Daoy (cell line): ENCODE measurements around the gene EIF4EBP2. TPM values are rescaled to one million over a fixed set of nuclear protein-coding genes. Genes with fewer than 3 reads are reported as not detected.

Experiments
- DNase-seq: peaks from one replicate; pipeline ENCODE4 v3.0.0-alpha.2; 2015; ENCODE audit warnings: low read depth
- total RNA-seq: library from RNA; depleted of rRNA; stranded (reverse); fragments of >200 nt; shearing (Covaris generic); gene quantifications from 2 replicates; pipeline ENCODE4 v1.2.3, GENCODE V29; 2014; rRNA removed

EIF4EBP2 gene, protein sequence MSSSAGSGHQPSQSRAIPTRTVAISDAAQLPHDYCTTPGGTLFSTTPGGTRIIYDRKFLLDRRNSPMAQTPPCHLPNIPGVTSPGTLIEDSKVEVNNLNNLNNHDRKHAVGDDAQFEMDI
- total RNA-seq, result 18.5 and 19.2 TPM in 2 replicates

DNA sequence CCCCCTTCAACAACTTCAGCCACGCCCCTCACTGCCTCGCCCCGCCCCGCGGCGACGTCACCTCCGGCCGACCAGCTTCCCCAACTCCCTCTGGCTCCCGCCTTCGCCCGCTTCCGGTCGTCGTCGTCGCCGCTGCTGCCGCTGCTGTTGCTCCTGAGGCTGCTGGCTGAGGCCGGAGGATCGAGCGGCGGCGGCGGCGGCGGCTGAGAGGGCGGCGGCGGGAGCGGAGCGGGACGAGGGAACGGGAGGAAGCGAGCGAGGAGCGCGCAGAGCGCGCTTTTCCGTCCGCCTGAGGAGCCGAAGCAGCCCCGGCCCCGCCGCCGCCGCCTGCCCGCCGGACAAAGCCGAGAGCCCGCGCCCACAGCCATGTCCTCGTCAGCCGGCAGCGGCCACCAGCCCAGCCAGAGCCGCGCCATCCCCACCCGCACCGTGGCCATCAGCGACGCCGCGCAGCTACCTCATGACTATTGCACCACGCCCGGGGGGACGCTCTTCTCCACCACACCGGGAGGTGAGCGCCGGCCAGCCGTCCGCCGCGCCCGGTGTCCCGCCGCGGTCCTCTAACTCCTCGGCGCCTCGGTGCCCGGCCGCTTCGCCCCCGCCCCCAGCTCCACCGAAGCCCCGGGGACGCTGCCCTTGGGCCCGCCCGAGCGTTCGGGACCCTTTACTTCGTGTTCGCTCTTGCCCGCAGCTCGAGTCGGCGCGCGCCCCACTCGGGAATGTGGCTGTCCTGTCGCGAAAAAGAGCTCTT is at the start of gene EIF4EBP2:
TSS of gene EIF4EBP2 (plus strand) at position 110 of the 751 bp plus-strand sequence. CDS start at position 367, 257 bp downstream.
- DNase-seq, result peak; percentile 97

DNA sequence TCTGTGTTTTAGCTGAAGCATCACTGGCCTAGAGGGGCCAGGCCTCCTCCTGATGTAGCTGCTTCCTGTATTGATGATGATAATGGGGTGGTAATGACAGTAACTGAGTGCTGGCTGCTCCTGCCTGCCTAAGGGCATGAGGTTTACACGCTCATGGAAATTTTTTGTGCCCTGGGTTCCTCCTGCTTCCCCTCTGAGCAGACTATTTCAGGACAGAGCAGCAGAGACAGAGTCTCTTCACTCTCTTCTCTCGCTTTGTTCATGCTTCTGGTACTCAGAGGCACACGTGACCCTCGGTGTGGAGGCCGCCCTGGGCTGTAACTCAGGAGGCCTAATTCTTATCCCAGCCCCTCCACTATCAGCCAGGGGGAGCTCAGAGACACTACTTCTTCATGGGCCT is 49.4 kb upstream of the EIF4EBP2 start:
- no peak for DNase-seq

DNA sequence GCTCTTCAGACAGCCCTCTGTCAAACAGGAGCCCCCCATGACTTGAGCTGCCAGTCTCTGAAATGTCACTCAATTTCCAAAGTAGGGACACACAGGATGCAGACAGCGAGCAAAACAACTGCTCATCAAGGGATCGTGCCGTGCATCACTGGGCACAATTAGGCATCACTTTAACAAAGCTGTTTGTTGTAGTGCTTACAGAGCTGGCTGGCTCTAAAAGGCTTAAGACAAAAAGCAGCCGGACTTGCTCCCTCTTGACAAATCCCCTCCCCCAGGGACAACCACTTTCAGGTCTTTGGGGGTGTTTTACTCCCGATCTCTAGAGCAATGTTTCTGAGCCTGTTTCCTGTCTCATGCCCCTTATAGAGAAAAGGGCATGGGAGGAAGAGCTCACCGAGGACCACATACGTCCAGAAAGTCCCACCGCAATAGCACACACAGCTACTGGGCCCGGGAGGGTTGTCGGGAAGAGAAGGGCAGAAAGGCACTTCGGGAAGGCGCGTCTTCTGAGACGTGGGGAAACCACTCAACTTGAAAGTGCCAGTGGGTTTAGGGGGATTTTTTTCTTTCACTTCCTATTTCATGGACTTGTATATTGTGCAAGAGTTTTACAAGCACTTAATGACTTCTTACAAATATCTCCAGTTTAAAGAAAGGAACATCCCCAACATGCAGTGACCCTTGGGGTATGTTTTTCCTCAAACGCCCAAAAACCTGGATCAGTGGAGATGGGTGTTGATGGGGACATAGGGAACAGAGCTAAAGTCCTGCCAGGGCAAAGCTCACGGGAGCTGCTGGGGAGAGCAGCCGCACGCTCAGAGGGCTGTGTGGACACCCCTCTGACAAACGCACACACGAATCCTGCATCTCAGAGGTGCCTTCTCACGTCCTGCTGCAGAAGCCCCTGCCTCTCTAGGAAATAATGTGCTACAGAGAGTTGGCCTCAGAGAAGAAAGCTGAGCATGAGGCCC is 48.6 kb upstream of the EIF4EBP2 start:
- DNase-seq, result no peak

DNA sequence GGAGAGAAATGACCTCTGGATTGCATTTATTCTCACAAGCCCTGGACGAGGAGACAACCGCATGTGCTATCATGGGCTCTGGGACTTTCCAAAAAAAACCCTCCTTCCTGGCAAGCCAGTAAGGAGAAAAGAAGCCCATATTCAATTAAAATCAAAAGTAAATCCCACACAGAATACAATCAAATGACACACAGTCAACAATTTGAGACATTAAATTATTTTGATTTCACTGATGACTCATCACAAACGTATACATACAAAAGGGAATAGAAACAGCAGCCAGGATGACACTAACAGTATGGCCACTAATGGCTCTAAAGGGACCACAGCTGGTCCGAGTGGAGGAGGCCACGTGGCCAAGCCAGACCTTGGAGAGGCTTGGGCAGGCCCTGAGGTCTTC is 46.4 kb upstream of the EIF4EBP2 start:
- no peak for DNase-seq

DNA sequence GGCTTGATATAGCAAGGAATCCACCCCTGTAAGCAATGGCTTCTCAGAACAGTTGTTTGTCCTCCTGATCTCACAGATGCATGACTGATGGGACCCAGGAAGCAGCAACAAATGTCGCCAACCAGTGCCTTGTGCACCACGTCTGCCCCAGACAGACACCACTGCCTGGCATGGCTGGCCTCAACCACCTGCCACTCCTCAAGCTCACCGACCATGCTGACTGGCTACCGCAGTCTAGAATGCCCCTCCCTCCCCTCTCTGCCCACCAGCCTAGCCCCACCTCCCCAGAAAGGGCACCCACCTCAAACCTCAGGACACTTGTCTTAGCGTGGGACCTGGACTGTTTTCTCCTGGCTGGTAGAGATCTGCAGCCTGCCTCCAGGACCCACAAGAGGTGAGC is 45.5 kb upstream of the EIF4EBP2 start:
- no peak for DNase-seq

DNA sequence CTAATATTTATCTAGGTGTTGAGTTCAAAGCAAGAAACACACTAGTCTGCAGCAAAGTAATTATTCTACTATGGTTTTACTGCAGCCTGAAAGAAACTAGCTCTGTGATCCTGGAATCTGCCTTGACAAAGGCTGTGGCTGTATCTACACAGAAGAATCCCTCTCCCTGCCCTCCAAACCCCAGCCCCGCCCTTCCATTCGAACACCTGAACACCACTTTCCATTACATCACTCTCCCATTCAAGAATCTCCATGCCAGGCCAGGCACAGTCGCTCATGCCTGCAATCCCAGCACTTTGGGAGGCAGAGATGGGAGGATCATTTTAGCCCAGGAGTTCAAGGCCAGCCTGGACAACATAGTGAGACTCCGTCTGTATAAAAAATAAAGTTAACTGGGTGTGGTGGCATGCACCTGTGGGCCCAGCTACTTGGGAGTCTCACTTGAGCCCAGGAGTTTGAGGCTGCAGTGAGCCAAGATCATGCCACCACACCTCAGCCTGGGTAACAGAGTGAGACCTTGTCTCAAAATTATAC is 44.9 kb upstream of the EIF4EBP2 start:
- no peak for DNase-seq

DNA sequence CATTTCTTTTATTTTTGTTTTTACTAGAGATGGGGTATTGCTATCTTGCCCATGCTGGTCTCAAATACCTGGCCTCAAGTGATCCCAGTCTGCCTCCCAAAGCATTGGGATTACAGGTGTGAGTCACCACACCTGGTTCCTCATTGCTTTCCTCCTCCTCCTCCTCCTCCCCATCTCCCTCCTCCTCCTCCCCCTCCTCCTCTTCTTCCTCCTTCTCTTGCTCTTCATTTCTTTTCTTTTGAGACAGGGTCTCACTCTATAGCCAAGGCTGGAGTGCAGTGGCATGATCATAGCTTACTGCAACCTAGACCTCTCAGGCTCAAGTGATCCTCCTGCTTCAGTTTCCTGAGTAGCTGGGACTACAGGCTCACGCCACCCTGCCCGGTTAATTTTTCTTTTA is 43.7 kb upstream of the EIF4EBP2 start:
- no peak for DNase-seq

DNA sequence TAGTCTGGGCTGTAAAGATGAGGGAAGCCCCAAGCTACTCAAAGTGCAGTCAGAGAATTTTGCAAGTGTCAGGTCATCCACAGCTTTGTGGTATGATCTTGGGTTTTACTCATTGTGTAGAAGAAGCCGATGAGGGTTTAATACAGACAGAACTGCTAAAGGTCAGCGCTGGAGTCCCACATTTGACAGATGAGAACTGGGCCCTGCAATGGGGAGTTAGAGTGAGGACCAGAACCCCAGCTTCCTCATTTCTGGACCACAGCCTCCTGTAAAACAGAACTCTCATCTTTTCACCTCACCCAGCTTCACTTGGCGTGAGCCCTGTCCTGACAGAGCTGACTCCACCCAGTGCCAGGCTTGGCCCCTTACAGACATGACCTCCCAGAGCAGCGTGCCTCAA is 41.6 kb upstream of the EIF4EBP2 start:
- DNase-seq, result no peak

DNA sequence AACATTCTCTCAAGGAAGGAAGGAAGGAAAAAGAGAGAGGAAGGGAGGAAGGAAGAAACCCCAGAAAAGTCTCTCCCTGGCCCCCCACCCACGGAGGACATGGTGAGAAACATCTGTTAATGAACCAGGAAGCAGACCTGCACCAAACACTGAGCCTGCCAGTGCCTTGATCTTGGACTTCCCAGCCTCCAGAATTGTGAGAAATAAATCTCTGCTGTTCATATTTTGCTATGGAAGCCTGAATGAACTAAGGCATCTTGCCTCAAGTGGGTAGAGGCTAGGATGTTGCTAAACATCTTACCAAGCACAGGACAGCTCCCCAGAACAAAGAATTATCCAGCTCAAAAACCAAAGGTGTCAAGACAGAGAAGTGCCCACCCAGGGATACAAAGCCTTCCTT is 40.7 kb upstream of the EIF4EBP2 start:
- DNase-seq, result no peak

DNA sequence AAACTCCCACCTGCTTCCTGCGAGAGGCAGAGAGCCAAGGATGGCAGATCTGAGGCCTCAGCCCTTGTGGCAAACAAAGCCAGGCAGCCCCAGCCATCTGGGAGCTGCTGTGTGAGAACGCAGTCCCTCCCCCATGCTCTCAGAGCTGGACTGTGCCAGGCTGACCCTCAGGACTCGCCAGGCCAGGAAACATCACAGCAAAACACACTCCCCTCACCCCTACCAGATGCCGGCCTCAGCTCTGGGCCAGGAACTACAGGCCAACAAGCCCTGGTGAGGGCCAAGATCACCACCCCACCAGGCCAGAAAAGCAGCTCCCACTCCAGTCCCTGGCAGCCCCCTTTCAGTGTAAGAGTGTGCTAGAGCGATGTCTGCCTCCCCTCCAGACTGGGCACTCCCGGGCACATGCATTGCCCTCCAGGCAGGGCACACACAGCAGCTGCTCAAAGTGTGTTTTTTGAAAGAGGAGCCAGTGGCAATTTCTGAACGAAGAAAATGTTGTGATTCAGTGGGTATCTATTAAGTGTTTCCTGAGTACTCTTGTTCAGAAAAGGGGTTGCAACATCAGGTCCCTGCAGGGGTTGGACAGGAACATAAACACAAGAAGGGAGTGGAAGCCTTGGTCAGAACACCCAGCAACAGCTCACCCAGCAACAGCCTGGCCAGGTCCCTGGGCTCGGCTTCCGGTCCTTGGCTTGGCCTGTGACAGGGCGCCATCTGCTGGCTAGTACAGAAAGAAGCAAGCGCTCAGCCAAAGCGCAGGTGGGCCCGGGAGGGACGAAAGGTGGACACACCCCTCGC is 39.8 kb upstream of the EIF4EBP2 start:
- DNase-seq, result peak; percentile 90

DNA sequence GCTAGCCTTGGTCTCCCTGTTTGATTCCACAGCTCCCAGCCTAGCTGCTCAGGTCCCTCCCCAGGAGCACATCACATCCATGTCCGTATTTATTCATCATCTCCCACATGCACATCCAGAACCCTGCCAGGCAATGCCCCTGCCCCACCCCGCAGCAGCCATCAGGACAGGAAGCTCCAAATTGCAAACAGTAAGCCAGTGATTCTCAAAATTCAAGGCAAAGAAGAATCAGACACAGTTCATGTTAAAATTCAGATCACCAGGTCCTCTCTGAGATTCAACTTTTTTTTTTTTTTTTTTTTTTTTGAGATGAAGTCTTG is 39.2 kb upstream of the EIF4EBP2 start:
- no peak for DNase-seq

DNA sequence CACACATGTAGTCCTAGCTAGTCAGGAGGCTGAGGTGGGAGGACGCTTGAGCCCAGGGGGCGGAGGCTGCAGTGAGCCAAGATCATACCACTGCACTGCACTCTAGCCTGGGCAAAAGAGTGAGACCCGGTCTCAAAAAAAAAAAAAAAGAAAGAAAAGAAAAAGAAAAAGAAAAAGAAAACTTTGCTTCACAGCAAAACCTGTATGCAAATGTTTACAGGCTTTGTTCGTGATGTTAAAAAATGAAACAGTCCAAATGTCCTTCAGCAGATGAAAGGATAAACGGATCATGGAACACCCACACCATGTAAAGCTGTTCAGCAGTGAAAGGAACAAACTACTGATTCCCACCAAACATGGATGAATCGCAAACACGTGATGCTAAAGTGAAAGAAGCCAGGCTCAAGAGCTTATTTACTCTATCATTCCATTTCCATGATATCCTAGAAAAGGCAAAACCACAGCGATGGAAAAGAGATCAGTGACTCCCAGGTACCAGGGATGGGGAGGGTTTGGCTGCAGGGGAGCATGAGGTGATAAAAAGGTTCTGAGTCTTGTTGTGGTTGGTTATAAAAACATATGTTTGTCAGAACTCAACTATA is 36.6 kb upstream of the EIF4EBP2 start:
- DNase-seq, result peak; percentile 63

DNA sequence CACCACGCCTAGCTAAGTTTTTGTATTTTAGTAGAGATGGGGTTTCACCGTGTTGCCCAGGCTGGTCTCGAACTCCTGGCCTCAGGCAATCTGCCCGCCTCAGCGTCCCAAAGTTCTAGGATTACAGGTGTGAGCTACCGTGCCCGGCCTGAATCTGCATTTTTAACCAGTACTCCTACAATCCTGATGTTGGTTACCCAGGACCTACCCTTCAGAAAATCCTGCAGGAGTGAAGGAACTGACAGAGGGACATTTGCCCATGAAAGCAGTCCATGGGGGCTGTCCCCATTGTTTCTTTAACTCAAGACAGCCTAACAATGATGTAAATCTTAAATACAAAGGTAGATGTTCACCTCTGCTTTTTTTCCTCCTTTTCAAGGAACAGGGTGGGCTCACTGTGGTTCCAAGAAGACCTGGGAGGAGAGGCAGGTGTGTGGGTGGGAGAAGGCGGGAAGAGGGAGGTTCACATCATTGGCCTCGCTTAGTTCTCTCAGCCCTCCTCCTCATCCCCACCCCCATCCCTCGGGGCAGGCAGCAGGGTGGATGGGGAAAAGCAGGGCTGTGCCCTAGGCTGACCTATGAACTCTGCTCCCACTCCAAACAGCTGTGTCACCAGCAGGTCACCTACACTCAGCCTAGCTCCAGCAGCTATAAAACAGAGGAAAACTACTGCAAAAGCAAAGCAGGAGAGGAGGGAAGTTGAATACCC is 35.0 kb upstream of the EIF4EBP2 start:
- DNase-seq, result no peak

DNA sequence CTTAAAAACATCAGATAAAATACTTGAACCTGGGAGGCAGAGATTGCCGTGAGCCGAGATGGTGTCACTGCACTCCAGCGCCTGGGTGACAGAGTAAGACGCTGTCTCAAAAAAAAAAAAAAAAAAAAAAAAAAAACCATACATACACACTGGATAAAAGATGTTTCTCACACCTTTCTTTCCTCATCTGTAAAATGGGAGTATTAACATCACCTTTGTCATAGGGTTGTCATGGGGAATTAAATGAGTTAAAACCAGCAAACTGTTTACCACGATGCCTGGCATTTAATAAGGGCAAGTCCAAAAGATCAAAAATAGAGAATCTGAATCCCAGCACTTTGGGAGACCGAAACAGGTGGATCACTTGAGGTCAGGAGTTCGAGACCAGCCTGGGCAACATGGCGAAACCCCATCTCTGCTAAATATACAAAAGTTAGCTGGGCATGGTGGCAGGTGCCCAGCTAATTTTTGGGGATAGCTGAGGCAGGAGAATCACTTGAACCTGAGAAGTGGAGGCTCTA is 34.4 kb upstream of the EIF4EBP2 start:
- DNase-seq, result no peak

DNA sequence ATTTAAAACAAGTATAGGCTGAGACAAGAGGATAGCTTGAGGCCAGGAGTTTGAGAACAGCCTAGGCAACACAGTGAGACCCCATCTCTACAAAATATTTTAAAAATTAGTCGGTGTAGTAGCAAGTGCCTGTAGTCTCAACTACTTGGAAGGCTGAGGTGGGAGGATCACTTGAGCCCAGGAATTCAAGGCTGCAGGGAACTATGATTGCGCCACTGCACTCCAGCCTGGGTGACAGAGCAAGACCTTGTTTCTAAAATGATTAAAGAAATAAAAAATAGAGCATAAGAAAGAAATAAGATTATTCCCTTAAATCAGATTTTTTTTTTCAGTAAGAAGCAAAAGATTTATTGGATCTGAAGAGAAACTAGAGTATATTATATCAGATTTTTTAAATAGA is 33.2 kb upstream of the EIF4EBP2 start:
- no peak for DNase-seq

DNA sequence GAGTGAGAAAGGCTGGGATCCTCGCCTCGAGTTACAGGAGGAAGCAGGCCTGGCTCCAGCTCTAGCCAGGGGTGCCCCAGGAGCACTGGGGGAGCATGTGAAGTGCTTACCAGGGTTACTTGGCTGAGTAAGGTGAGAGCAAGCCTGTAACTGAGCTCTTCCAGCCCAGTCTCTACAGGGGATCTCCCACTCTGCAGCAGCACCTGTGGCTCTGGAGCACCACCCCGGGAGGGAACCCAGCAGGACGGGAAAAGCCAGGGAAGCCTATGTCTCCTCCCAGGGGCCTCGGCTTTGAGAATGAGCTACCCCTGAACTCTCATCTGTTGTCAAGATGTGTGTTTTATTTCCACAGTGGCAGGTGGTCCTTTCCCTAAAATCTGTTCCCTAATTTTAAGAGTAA is 32.1 kb upstream of the EIF4EBP2 start:
- DNase-seq, result no peak

DNA sequence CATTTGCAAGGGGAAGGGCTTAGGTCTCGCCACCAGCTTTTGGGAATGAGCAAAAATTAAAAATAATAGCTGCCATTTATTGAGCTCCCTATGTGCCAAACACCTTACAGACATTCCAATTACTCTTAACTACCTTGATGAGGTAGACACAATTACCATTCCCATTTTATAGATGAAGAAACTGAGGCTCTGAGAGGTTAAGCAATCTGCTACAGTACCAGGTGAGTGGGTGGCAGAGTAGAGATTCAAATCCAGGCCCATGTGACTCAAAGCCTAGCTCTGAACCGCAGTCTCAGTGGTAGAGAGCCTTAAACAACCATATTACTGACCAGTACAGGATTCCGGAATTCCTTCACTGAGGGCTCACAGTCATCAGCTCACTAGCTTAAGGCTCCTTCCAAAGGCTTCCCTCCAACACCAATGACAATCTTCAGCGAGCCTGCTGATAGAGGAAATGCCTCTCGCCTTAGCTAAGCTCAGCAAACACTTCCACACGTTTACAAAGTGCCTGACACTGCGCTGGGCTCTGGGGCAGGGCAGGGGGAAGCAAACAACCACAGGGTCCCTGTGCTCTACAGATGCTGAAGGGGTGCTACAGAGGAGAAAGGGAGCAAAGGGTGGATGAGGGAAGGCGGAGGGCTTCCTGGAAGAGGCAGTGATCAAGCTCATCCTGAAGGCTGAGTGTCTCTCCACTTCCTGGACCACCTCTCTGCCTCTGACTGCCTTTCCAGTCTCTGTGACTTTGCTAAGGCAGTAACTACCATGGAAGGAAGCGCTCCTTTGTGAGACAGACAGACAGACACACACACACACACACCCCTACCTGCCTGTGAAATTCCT is 28.9 kb upstream of the EIF4EBP2 start:
- peak; percentile 30 for DNase-seq

DNA sequence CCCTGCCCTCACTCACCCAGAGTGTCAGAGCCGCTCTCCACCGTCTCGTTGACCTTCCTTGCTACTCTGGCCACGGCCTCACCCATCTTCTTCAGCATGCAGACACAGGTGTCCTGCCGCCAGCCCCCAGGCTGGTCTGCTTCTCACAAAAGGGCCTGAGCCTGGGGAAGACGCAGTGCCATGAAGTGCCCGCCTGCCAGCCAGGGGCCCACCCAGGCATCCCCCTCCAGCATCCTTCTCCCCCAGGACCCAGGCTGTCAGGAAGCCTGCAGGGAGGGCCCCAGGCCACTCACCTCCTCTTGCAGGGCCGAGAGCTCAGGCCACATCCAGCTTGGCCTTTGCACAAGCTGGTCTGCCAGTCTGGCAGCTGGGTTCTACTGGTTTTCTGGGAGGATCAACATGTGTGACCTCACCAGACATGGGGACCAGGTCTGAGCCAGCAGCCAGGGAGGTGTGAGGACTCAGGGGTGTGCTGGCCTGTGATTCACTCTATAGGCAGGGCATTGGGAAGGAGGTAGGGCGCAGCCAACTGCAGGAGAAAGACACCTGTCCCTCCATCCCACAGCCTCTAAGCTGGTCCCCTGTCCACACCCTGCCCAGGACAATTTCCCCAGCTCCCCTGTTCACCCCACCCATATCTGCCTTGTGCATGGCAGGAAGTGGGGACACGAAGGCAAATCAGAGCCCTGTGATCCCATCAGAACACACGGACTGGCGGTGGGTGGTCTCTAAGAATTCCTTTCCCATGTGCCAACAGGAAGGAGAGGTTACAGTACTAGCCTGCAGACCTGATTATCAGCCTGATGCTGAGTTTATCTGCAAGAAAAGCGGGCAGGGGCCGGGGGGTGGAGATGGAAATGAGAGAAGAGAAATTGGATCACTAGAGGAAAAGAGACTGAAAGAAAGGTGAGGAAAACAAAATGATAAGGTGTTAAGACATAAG is 27.2 kb upstream of the EIF4EBP2 start:
- DNase-seq, result peak; percentile 71
